Measurements from ENCODE around the gene PIEZO2.
A peak's percentile ranks its signal among the peaks of the same experiment; 100 is the strongest.
"Not testable (repeated sequence)": the region's sequence is repeated elsewhere in the genome, so short reads cannot be mapped to it uniquely, and the experiment has no call there.

The PIEZO2 gene

GRCh38 chr18:10916387-10916786 is 233.0 kb downstream of the PIEZO2 start:
- DNase-seq (ENCODE audit: insufficient read length) (no peak), FAIRE-seq (no peak)
- no peak for TF ChIP-seq POLR2A (IDR thresholded peaks at IDR 0.05; ENCODE audit: low read depth, low read length)
- TF ChIP-seq TAF1 (IDR thresholded peaks at IDR 0.05; ENCODE audit: borderline replicate concordance, low read depth, low read length), result no peak

- not testable (repeated sequence) for DNase-seq (ENCODE audit: insufficient read length); FAIRE-seq
These were observed 233.6 kb downstream of the PIEZO2 start for GRCh38 chr18:10915748-10916147.

- peak; percentile 79 for FAIRE-seq
These were observed 234.8 kb downstream of the PIEZO2 start for GRCh38 chr18:10914610-10915009.

GRCh38 chr18:10913919-10914318 is 235.4 kb downstream of the PIEZO2 start:
- DNase-seq (ENCODE audit: insufficient read length), result no peak
- no peak for TF ChIP-seq POLR2A (IDR thresholded peaks at IDR 0.05; ENCODE audit: low read depth, low read length)
- no peak for TF ChIP-seq TAF1 (IDR thresholded peaks at IDR 0.05; ENCODE audit: borderline replicate concordance, low read depth, low read length)
- no peak for TF ChIP-seq POLR2AphosphoS5 (IDR thresholded peaks at IDR 0.05; ENCODE audit: low read depth, low read length)
- no peak for FAIRE-seq

More at GRCh38 chr18:10914610-10915009, 234.8 kb downstream of the PIEZO2 start:
- DNase-seq (ENCODE audit: insufficient read length), result not testable (repeated sequence)

GRCh38 chr18:10912790-10913545 is 236.4 kb downstream of the PIEZO2 start:
- no peak for FAIRE-seq
- no peak for DNase-seq (ENCODE audit: insufficient read length)
- TF ChIP-seq POLR2AphosphoS5 (IDR thresholded peaks at IDR 0.05; ENCODE audit: low read depth, low read length), result no peak
- TF ChIP-seq TAF1 (IDR thresholded peaks at IDR 0.05; ENCODE audit: borderline replicate concordance, low read depth, low read length), result no peak
- no peak for TF ChIP-seq POLR2A (IDR thresholded peaks at IDR 0.05; ENCODE audit: low read depth, low read length)

GRCh38 chr18:10909724-10910123 is 239.6 kb downstream of the PIEZO2 start:
- no peak for DNase-seq (ENCODE audit: insufficient read length)
- no peak for FAIRE-seq

GRCh38 chr18:10908760-10909159 is 240.6 kb downstream of the PIEZO2 start:
- DNase-seq (ENCODE audit: insufficient read length) (no peak), FAIRE-seq (no peak)
- TF ChIP-seq TAF1 (IDR thresholded peaks at IDR 0.05; ENCODE audit: borderline replicate concordance, low read depth, low read length) (no peak), POLR2A (IDR thresholded peaks at IDR 0.05; ENCODE audit: low read depth, low read length) (no peak)

More at GRCh38 chr18:10909724-10910123, 239.6 kb downstream of the PIEZO2 start:
- TF ChIP-seq TAF1 (IDR thresholded peaks at IDR 0.05; ENCODE audit: borderline replicate concordance, low read depth, low read length), result no peak

- TF ChIP-seq POLR2AphosphoS5 (IDR thresholded peaks at IDR 0.05; ENCODE audit: low read depth, low read length) (no peak), TAF1 (IDR thresholded peaks at IDR 0.05; ENCODE audit: borderline replicate concordance, low read depth, low read length) (no peak), POLR2A (IDR thresholded peaks at IDR 0.05; ENCODE audit: low read depth, low read length) (no peak)
- FAIRE-seq (no peak), DNase-seq (ENCODE audit: insufficient read length) (no peak)
These were observed 241.6 kb downstream of the PIEZO2 start for GRCh38 chr18:10907749-10908148.

GRCh38 chr18:10901329-10901728 is 248.0 kb downstream of the PIEZO2 start:
- no peak for TF ChIP-seq POLR2AphosphoS5 (IDR thresholded peaks at IDR 0.05; ENCODE audit: low read depth, low read length)
- no peak for TF ChIP-seq POLR2A (IDR thresholded peaks at IDR 0.05; ENCODE audit: low read depth, low read length)
- TF ChIP-seq TAF1 (IDR thresholded peaks at IDR 0.05; ENCODE audit: borderline replicate concordance, low read depth, low read length), result no peak
- FAIRE-seq (no peak), DNase-seq (ENCODE audit: insufficient read length) (no peak)

GRCh38 chr18:10900435-10900834 is 248.9 kb downstream of the PIEZO2 start:
- DNase-seq (ENCODE audit: insufficient read length) (no peak), FAIRE-seq (no peak)
- no peak for TF ChIP-seq POLR2A (IDR thresholded peaks at IDR 0.05; ENCODE audit: low read depth, low read length)
- no peak for TF ChIP-seq TAF1 (IDR thresholded peaks at IDR 0.05; ENCODE audit: borderline replicate concordance, low read depth, low read length)
- TF ChIP-seq POLR2AphosphoS5 (IDR thresholded peaks at IDR 0.05; ENCODE audit: low read depth, low read length), result no peak

- TF ChIP-seq POLR2AphosphoS5 (IDR thresholded peaks at IDR 0.05; ENCODE audit: low read depth, low read length), result no peak
- TF ChIP-seq TAF1 (IDR thresholded peaks at IDR 0.05; ENCODE audit: borderline replicate concordance, low read depth, low read length), result no peak
- DNase-seq (ENCODE audit: insufficient read length), result no peak
- peak; percentile 42 for FAIRE-seq
These were observed 249.9 kb downstream of the PIEZO2 start for GRCh38 chr18:10899481-10899880.

- TF ChIP-seq POLR2AphosphoS5 (IDR thresholded peaks at IDR 0.05; ENCODE audit: low read depth, low read length), result no peak
- TF ChIP-seq TAF1 (IDR thresholded peaks at IDR 0.05; ENCODE audit: borderline replicate concordance, low read depth, low read length), result no peak
- no peak for TF ChIP-seq POLR2A (IDR thresholded peaks at IDR 0.05; ENCODE audit: low read depth, low read length)
- peak; percentile 91 for FAIRE-seq
- no peak for DNase-seq (ENCODE audit: insufficient read length)
These were observed 250.9 kb downstream of the PIEZO2 start for GRCh38 chr18:10898417-10898974.

- FAIRE-seq (no peak), DNase-seq (ENCODE audit: insufficient read length) (no peak)
- TF ChIP-seq POLR2A (IDR thresholded peaks at IDR 0.05; ENCODE audit: low read depth, low read length), result no peak
- TF ChIP-seq POLR2AphosphoS5 (IDR thresholded peaks at IDR 0.05; ENCODE audit: low read depth, low read length), result no peak
- no peak for TF ChIP-seq TAF1 (IDR thresholded peaks at IDR 0.05; ENCODE audit: borderline replicate concordance, low read depth, low read length)
These were observed 252.5 kb downstream of the PIEZO2 start for GRCh38 chr18:10896851-10897250.

Data from GM12892 (cell line).